Psoas muscle (tissue), 8 donors: ENCODE measurements around the gene LGR6. TPM values are rescaled to one million over a fixed set of nuclear protein-coding genes. Genes with fewer than 3 reads are reported as not detected.
"Not testable (repeated sequence)": the region's sequence is repeated elsewhere in the genome, so short reads cannot be mapped to it uniquely, and the experiment has no call there.

Experiments used
- ATAC-seq, 4 donors: fragments of 200-7000 bp; cut with Tn5 transposase; one replicate each; pipeline ENCODE4 v1.9.1; 2020; ENCODE audit warnings: moderate library complexity in 3 of 4, mild to moderate bottlenecking in 2 of 4
- DNase-seq, 2 donors: peaks; one replicate each; pipeline ENCODE4 v3.0.0-alpha.2; 2020
- H3K27ac ChIP-seq: fragments of 200-600 bp; one replicate; pipeline ENCODE4 v1.8.0; 2022
- H3K27me3 ChIP-seq, 3 donors: fragments of 200-600 bp in 1 of 3; one replicate each; pipeline versions ENCODE4 v1.6.1 to v1.8.0; 2013 to 2022; ENCODE audit warnings: low read length in 2 of 3, mild to moderate bottlenecking in 2 of 3, moderate library complexity in 1 of 3; ENCODE audit not compliant: insufficient read depth in 3 of 3
- H3K36me3 ChIP-seq, 2 donors: fragments of 200-600 bp in 1 of 2; one replicate each; pipeline versions ENCODE4 v1.6.1 to v1.8.0; 2013 to 2022; ENCODE audit warnings: low read depth in 1 of 2, mild to moderate bottlenecking in 1 of 2, moderate library complexity in 1 of 2; ENCODE audit not compliant: insufficient read depth in 1 of 2
- H3K4me1 ChIP-seq: fragments of 200-600 bp; one replicate; pipeline ENCODE4 v1.8.0; 2022
- H3K4me3 ChIP-seq: fragments of 200-600 bp; one replicate; pipeline ENCODE4 v1.8.0; 2022; ENCODE audit warnings: mild to moderate bottlenecking
- H3K9me3 ChIP-seq: fragments of 200-600 bp; one replicate; pipeline ENCODE4 v1.8.0; 2022
- WGBS, 3 donors: extraction: QIAGEN DNeasy Blood & Tissue Kit; methylation state at CpG; one replicate each; pipeline versions ENCODE4 v1.1.6 to v1.1.7; 2013; 5-methylcytosine and 5-hydroxymethylcytosine counted together
- intact Hi-C, 2 donors: fragments of 100-400 bp; cut with DNase I; formaldehyde crosslinking; loops; one replicate each; pipeline versions ENCODE4 v1.11.0 to v1.14.2; 2022
- polyA plus RNA-seq, 3 donors: library from polyadenylated mRNA; stranded (reverse); fragments of 200-250 nt; gene quantifications; one replicate each; pipeline ENCODE4 v1.2.3, GENCODE V29; 2013
- total RNA-seq, 4 donors: library from RNA; stranded (reverse); fragmentation: NEBNext Ultra II Directional in 2 of 4; extraction: Animal tissue kit (Norgen Biotek cat#: 25700) in 2 of 4; gene quantifications; one replicate each; pipeline versions ENCODE4 v1.2.1 to v1.2.4, GENCODE V29; 2021 to 2023
- TF ChIP-seq, protein P1 (sequence below): fragments of 200-600 bp; IDR thresholded peaks from one replicate; pipeline ENCODE4 v1.8.0; 2022; ENCODE audit warnings: antibody characterized with exemption
- donor health status: healthy with polysubstance abuse.
- donor health status: DM: no; HTN: no; CAD: no; lungs with moderate emphysema.
- donor health status: Bipolar disorder and iron deficiency.
- donor health status: healthy.
- donor health status: DM: yes; HTN: yes; CAD: no.
- donor health status: DM: no; HTN: no; CAD: no.
- donor health status: DM: no; HTN: no; CAD: no.
- donor health status: DM: yes; HTN: yes; CAD: no.

LGR6 gene
- total and polyA plus RNA-seq, 7 donors, result 0.12 to 0.20 (median 0.16) TPM; not detected in 3

DNA sequence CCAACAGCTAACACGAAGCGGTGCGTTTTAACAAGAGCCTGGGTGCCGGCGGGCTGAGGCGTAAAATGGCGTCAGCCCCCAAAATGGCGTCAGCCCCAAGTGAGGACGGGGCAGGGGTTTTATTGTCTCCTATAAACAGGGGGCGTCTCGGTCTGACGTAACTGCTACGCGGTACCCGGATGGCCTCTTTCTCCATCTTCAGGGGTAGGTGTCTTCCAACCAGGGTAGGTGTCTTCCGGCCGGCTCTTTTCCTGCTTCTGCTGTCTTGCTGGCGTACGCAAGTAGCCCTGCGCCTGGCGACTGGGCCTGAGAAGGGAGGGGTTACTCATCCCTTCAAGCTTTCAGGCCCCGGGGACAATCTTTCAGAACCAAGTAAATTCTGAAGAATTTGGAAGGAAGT is 45.3 kb downstream of the LGR6 start:
- WGBS, 3 donors, result 91 to 95% (median 93%) methylated on average over 22 of the region's 22 CpGs
- TF ChIP-seq, protein P1, sequence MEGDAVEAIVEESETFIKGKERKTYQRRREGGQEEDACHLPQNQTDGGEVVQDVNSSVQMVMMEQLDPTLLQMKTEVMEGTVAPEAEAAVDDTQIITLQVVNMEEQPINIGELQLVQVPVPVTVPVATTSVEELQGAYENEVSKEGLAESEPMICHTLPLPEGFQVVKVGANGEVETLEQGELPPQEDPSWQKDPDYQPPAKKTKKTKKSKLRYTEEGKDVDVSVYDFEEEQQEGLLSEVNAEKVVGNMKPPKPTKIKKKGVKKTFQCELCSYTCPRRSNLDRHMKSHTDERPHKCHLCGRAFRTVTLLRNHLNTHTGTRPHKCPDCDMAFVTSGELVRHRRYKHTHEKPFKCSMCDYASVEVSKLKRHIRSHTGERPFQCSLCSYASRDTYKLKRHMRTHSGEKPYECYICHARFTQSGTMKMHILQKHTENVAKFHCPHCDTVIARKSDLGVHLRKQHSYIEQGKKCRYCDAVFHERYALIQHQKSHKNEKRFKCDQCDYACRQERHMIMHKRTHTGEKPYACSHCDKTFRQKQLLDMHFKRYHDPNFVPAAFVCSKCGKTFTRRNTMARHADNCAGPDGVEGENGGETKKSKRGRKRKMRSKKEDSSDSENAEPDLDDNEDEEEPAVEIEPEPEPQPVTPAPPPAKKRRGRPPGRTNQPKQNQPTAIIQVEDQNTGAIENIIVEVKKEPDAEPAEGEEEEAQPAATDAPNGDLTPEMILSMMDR, result no peak
- no peaks in the 10 kb centered on the region for H3K9me3 ChIP-seq
- H3K36me3 ChIP-seq, result no peaks in the 10 kb centered on the region
- ATAC-seq, result no peak
- no peak overlapping the region for H3K4me3 ChIP-seq
- H3K27me3 ChIP-seq, result peaks cover 0 to 6% (median 0%) of the 10 kb centered on the region in 3 donors
- DNase-seq, result no peak
- no peak overlapping the region for H3K27ac ChIP-seq
- intact Hi-C loops, result loop anchor here in 1 of 2 donors (10.0 kb wide), 1 partner anchor 916 kb away; no protein-coding TSS in a partner anchor
- H3K4me1 ChIP-seq, result peaks cover 7% of the 10 kb centered on the region

DNA sequence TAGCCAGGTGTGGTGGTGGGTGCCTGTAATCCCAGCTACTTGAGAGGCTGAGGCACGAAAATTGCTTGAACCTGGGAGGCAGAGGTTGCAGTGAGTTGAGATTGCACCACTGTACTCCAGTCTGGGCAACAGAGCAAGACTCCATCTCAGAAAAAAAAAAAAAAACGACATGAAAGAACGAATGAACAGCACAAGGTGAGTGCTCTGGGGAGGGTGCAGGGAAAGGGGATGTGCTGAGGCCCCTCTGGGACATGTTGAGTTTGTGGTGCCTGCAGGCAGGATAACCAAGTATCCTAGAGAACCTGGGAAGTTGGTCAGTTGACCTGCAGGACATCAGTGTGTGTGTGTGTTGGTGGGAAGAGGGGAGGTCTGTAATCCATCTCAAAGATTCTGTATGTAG is 46.6 kb downstream of the LGR6 start:
- DNase-seq, H3K27ac ChIP-seq, ATAC-seq, H3K36me3 ChIP-seq, intact Hi-C loops, H3K27me3 ChIP-seq, H3K4me3 ChIP-seq, H3K4me1 ChIP-seq, H3K9me3 ChIP-seq: not testable (repeated sequence)
- 62 to 71% (median 63%) methylated on average over 3 of the region's 3 CpGs for WGBS, 3 donors

DNA sequence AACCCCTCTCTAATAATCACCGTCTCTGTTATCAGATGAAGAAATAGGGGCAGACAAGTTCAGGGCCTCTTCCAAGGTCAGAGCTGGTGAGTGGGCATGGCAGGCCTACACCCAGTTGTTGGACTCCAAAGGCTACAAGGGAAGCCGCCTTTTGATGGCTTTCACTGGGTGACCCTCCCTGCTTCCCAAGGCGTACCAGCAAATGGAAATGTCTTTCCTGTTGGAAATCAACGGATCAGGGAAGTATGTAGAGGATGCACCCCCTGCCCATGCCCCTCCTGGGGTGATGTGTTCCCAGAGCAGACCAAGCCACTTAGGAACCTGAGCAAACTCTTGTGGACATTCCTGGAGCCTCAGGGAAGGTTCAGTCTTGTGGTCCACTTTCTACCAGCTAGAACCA is 47.4 kb downstream of the LGR6 start:
- WGBS, 3 donors, result 91 to 93% (median 91%) methylated on average over 4 of the region's 4 CpGs
- no peak for ATAC-seq
- H3K27ac ChIP-seq, result no peak overlapping the region
- no peaks in the 10 kb centered on the region for H3K36me3 ChIP-seq
- intact Hi-C loops, result no loop called here
- no peak overlapping the region for H3K4me3 ChIP-seq
- peaks cover 7% of the 10 kb centered on the region for H3K4me1 ChIP-seq
- H3K9me3 ChIP-seq, result no peaks in the 10 kb centered on the region
- TF ChIP-seq, protein P1, result no peak
- H3K27me3 ChIP-seq, result peaks cover 0 to 4% (median 0%) of the 10 kb centered on the region in 3 donors
- no peak for DNase-seq

DNA sequence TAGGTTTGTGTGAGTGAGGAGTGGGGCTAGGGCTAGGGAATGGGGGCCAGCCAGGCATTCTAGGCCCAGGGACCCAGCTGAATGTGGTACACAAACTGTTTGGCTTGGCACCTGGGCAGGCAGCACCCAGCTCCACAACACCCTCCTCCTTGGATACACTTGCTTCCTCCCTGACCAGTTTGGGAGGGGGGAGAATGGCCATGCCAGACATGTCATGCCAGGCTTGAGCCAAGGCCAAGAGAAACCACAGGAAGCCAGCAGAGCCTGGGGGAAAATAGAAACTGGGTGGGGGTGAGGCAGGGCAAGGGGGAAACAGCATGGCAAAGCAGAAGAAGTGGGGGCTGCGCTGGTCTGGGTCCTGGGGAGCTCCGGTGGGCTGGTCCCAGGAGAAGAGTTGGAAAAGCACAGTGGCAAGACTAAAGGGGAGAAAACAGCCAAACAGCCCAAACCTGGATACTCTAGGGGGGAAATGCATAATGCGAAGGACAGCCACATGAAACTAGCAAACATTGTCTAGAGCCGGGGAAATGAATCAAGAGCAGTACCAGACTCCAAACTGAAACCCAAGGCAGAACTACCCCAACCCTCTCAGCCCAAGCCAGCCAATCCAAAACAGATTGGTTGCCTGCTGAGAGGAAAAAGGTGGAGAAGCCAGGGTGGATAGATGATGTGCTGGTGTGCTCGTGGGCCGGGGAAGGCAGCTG is 47.9 kb downstream of the LGR6 start:
- TF ChIP-seq, protein P1, result no peak
- WGBS, 3 donors, result 54 to 72% (median 62%) methylated on average over 6 of the region's 6 CpGs
- peak in 2 of 4 donors; percentile 26 to 62 for ATAC-seq
- Histone ChIP-seq H3K36me3 (no peaks in the 10 kb centered on the region), H3K4me1 (peaks cover 7% of the 10 kb centered on the region), H3K27ac (no peak overlapping the region), H3K4me3 (no peak overlapping the region), H3K27me3 (no peaks in the 10 kb centered on the region), H3K9me3 (no peaks in the 10 kb centered on the region)
- no peak for DNase-seq
- intact Hi-C loops, result no loop called here

DNA sequence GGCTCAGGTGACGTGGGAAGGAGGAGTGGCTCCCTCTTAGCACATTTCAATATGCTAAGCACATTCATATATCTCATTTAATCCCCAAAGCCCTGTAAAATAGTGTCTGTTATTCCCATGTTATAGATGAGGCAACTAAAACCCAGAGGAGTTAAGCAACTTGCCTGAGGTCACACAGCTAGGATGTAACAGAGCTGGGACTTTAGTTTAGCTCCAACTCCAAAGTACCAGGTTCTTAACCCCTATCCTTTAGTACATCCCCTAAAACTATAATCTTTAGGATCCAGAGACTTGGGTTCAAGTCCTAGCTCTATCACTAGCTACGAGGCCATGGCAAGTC is 48.5 kb downstream of the LGR6 start:
- no peak overlapping the region for H3K27ac ChIP-seq
- WGBS, 3 donors, result 75 to 83% (median 78%) methylated on average over 2 of the region's 2 CpGs
- H3K4me1 ChIP-seq, result peaks cover 7% of the 10 kb centered on the region
- intact Hi-C loops, result no loop called here
- H3K36me3 ChIP-seq, result no peaks in the 10 kb centered on the region
- TF ChIP-seq, protein P1, result no peak
- no peaks in the 10 kb centered on the region for H3K9me3 ChIP-seq
- no peaks in the 10 kb centered on the region for H3K27me3 ChIP-seq
- H3K4me3 ChIP-seq, result no peak overlapping the region
- ATAC-seq (no peak), DNase-seq (no peak)
